GM12878 (cell line): Measurements from ENCODE around the gene SERTAD2. TPM values are rescaled to one million over a fixed set of nuclear protein-coding genes. Genes with fewer than 3 reads are reported as not detected.
A peak's percentile ranks its signal among the peaks of the same experiment; 100 is the strongest.

Experiments
- ASH2L ChIP-seq: fragments of 300-600, 200-600 bp; sonication (generic); IDR thresholded peaks from 2 replicates; pipeline ENCODE4 v1.6.1; 2017; ENCODE audit warnings: low read depth, mild to moderate bottlenecking, borderline replicate concordance
- CREM ChIP-seq: IDR thresholded peaks from 2 replicates; pipeline ENCODE4 v1.6.1; 2014; ENCODE audit warnings: antibody characterized with exemption, low read depth
- CUX1 ChIP-seq: IDR thresholded peaks from 2 replicates; pipeline ENCODE4 v1.6.1; 2012; ENCODE audit warnings: improper control_type of control experiment, low read depth, low read length; ENCODE audit not compliant: insufficient replicate concordance
- EP300 ChIP-seq, 2 experiments: fragments of 150-350 bp in 1 of 2; IDR thresholded peaks; 2 replicates each; pipeline ENCODE4 v1.6.1; 2011 to 2012; ENCODE audit warnings: low read depth in 2 of 2, low read length in 2 of 2, borderline replicate concordance in 1 of 2, improper control_type of control experiment in 1 of 2, inconsistent platforms in 1 of 2; ENCODE audit not compliant: control insufficient read depth in 1 of 2
- FOXM1 ChIP-seq: IDR thresholded peaks from 2 replicates; pipeline ENCODE4 v1.6.1; 2012; ENCODE audit warnings: low read depth, mild to moderate bottlenecking, inconsistent platforms, low read length, moderate library complexity
- HDGF ChIP-seq: fragments of 450-650 bp; IDR thresholded peaks from 2 replicates; pipeline ENCODE4 v1.6.1; 2016; ENCODE audit warnings: antibody characterized with exemption
- IKZF1 ChIP-seq: fragments of 450-650 bp; conservative IDR thresholded peaks from 2 replicates; pipeline ENCODE4 v1.6.1; 2017; ENCODE audit warnings: antibody characterized with exemption, mild to moderate bottlenecking
- MEF2B ChIP-seq: fragments of 450-650 bp; IDR thresholded peaks from 2 replicates; pipeline ENCODE4 v1.6.1; 2018; ENCODE audit warnings: mild to moderate bottlenecking, moderate library complexity; ENCODE audit not compliant: partially characterized antibody, poor library complexity, severe bottlenecking
- MLLT1 ChIP-seq: fragments of 450-650 bp; IDR thresholded peaks from 2 replicates; pipeline ENCODE4 v1.6.1; 2016; ENCODE audit warnings: mild to moderate bottlenecking
- MYB ChIP-seq: fragments of 150-350 bp; IDR thresholded peaks from 2 replicates; pipeline ENCODE4 v1.6.1; 2014; ENCODE audit warnings: mild to moderate bottlenecking, low read depth, low read length, borderline replicate concordance
- NBN ChIP-seq: fragments of 450-650 bp; IDR thresholded peaks from 2 replicates; pipeline ENCODE4 v1.6.1; 2016
- NFYA ChIP-seq: IDR thresholded peaks from 2 replicates; pipeline ENCODE4 v1.6.1; 2011; ENCODE audit warnings: low read depth, mild to moderate bottlenecking, low read length, improper control_type of control experiment, borderline replicate concordance
- SPI1 ChIP-seq: IDR thresholded peaks from 2 replicates; pipeline ENCODE4 v1.6.1; 2011; ENCODE audit warnings: low read depth, mild to moderate bottlenecking, low read length, moderate library complexity, borderline replicate concordance; ENCODE audit not compliant: insufficient read depth
- TBL1XR1 ChIP-seq: IDR thresholded peaks from 2 replicates; pipeline ENCODE4 v1.6.1; 2012; ENCODE audit warnings: low read depth, low read length, improper control_type of control experiment
- WRNIP1 ChIP-seq: IDR thresholded peaks from 2 replicates; pipeline ENCODE4 v1.6.1; 2011; ENCODE audit warnings: low read depth, low read length, improper control_type of control experiment, borderline replicate concordance
- ZBED1 ChIP-seq: IDR thresholded peaks from 2 replicates; pipeline ENCODE4 v1.6.1; 2016; ENCODE audit warnings: borderline replicate concordance
- ZNF207 ChIP-seq: fragments of 450-650 bp; IDR thresholded peaks from 2 replicates; pipeline ENCODE4 v1.6.1; 2014; ENCODE audit warnings: antibody characterized with exemption, mild to moderate bottlenecking, borderline replicate concordance
- ZNF24 ChIP-seq: fragments of 450-650 bp; IDR thresholded peaks from 2 replicates; pipeline ENCODE4 v1.6.1; 2017; ENCODE audit warnings: antibody characterized with exemption, mild to moderate bottlenecking
- ZNF687 ChIP-seq: fragments of 450-650 bp; IDR thresholded peaks from 2 replicates; pipeline ENCODE4 v1.6.1; 2017; ENCODE audit warnings: mild to moderate bottlenecking, moderate library complexity
- ZSCAN29 ChIP-seq: fragments of 450-650 bp; IDR thresholded peaks from 2 replicates; pipeline ENCODE4 v1.6.1; 2017; ENCODE audit warnings: mild to moderate bottlenecking, moderate library complexity
- polyA plus RNA-seq, 11 experiments: library from polyadenylated mRNA; depleted of rRNA in 4 of 11; unstranded in 6 of 11; stranded (reverse) in 5 of 11; fragments of >200 nt; fragmentation: Nextera tagmentation in 4 of 11; fragmentation: Illumina TruSeq in 1 of 11; extraction: Ambion mirVana in 4 of 11; extraction: Trizol in 1 of 11; gene quantifications; 1 replicate in 1 of 11; 2 replicates in 10 of 11; pipeline versions ENCODE4 v1.2.1 to v1.2.3, GENCODE V29; 2011 to 2016; ENCODE audit warnings: inconsistent platforms in 2 of 11, missing spikeins in 2 of 11, low read depth in 1 of 11
- total RNA-seq, 4 experiments: library from RNA; depleted of rRNA in 3 of 4; stranded (reverse); fragments of >200 nt in 3 of 4; fragmentation: Illumina TruSeq in 1 of 4; extraction: Trizol in 1 of 4; gene quantifications; 2 replicates each; pipeline versions ENCODE4 v1.2.1 to v1.2.3, GENCODE V29; 2013 to 2021

The SERTAD2 gene
- total and polyA plus RNA-seq, 10 of the 15 experiments (the other 5 are each of a cell fraction or from before 2014, with no cell fraction given): 7.9 to 28.7 (median 20.1) TPM

- TF ChIP-seq MYB (no peak), FOXM1 (no peak), MLLT1 (no peak), NBN (no peak), HDGF (no peak), TBL1XR1 (no peak), ZNF24 (no peak), MEF2B (peak; percentile 20), ZNF207 (no peak), NFYA (no peak), ZNF687 (peak; percentile 69; the same call in 1 of the 2 replicates), CREM (no peak), ZBED1 (no peak), SPI1 (no peak), EP300 (IDR thresholded peaks at IDR 0.05; ENCODE audit: borderline replicate concordance in 1 of 2, control insufficient read depth in 1 of 2, low read depth in 2 of 2, low read length in 2 of 2) (no peak), WRNIP1 (no peak), ASH2L (no peak), ZSCAN29 (peak; percentile 74; the same call in 1 of the 2 replicates), IKZF1 (peak; percentile 77), CUX1 (no peak)
Observed at GRCh38 chr2:64609227-64609941, 44.3 kb downstream of the SERTAD2 start (continued).
